GM21423 (cell line): Measurements from ENCODE around the gene BMS1.
"Not testable (repeated sequence)": the region's sequence is repeated elsewhere in the genome, so short reads cannot be mapped to it uniquely, and the experiment has no call there.

Experiments used
- ATAC-seq: cut with Tn5 transposase; IDR thresholded peaks from one replicate; pipeline ENCODE4 v1.9.1; 2021; ENCODE audit warnings: mild to moderate bottlenecking, moderate library complexity; ENCODE audit not compliant: unreplicated experiment

Gene BMS1

DNA sequence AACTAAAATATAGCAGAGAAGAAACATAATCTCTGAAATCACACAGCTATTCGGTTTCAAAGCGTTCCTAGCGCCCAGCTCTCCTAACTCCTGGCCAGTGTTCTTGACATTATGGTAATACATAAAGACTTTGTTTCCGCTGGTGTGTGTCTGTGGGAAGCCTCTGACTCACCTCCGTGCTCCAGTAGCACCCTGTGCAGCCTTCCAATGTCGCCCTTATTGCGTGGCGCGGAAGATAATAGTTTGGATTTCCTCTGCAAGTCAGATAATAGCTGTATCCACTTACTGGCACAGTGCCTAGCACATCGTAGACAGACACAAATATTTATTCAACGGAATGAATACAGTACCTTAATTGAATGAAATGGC lies 570 bp downstream of the BMS1 start:
- no peak for ATAC-seq

DNA sequence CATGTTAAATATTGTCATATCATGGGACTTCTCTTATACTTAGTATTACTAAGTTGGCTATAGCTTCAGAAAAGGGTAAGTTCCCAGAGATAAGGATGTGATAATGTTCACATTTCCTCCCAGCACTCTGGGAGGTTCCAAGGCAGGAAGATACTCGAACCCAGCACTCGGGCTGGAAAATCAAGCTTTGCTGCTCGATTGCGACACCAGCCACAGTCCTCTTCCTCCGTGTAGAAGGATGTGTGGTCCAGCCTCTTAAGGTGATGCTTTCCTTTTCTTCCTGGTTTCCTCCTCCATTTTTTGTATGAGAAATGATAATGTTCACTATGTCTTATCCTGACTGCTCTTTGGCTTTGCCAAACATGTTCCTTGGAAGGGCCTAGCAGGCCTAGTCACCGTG lies 3.2 kb downstream of the BMS1 start:
- no peak for ATAC-seq

DNA sequence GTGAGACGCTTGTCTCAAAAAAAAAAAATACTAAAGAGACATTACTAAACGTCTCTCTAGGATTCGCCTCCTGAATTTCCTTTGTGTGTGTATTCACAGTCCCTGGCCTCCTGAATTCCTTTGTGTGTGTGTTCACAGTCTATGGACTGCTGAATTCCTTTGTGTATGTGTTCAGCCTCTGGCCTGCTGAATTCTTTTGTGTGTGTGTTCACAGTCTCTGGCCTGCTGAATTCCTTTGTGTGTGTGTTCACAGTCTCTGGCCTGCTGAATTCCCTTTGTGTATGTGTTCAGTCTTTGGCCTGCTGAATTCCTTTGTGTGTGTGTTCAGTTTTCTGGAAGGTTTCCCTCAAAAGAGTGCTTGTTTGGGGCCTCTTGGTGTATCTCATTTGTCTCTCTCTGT lies 8.2 kb downstream of the BMS1 start:
- ATAC-seq, result no peak

DNA sequence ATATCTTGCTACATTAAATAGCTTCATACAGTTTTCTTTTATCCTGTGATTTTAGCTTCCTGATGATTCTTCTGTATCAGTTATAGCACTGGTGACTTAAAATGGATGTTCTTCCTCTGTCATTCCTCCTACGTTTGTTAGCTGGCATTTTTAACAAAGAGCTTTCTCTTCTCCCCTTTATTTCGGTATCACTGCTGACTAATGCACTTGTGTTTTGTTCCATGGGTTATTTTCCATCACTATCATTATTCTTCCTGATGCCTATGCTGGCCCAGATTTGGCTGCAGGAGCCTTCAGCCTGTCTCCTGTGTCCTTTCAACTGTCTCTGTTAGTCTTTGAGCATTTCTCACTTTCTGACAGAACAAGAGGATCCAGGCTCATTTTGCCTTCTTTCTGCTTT lies 13.1 kb downstream of the BMS1 start:
- ATAC-seq, result no peak

DNA sequence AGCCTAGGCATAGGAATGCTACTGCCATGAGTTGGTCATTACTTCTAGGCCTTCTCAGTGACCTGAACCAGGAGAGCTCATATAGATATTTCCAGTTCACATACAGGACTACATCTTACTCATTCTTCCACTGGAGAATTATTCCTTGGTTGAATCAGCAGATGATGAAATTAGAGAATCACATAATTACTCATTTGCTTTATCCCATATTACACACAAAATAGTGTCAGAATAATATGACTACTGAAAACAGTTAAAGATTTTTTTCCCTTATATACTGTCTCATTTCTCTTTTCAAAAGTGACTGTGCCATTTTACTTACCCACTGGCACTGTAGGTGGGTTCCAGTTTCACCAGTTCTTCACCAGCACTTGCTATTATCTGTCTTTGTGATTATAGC lies 18.5 kb downstream of the BMS1 start:
- no peak for ATAC-seq

DNA sequence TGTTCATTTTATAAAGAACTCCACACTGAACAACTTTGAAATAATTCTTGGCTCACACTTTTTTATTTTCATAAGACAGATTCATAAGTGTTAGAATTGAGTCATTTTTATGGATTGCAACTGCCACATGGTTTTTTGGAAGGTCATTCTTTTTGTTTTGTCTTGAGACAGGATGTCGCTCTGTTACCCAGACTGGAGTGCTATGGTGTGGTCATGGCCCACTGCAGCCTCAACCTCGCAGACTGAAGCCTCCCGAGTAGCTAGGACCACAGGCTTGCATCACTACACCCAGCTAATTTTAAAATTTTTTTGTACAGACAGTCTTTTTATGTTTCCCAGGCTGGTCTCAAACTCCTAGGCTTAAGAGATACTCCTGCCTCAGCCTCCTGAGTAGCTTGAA lies 20.3 kb downstream of the BMS1 start:
- ATAC-seq, result no peak

DNA sequence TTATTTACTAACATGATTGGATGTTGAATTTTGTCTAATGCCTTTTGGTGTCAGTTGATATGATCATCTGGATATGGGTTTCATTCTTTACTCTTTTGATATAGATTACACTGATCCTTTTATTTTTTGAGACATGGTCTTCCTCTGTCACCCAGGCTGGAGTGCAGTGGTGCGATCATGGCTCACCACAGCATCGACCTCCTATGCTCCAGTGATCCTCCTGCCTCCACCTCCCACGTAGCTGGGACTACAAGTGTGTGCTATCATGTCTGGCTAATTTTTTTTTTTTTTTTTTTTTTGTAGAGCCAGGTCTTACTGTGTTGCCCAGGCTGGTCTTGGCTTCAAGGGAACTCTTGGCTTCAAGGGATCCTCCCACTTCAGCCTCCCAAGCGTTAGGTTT lies 27.1 kb downstream of the BMS1 start:
- ATAC-seq, result no peak

DNA sequence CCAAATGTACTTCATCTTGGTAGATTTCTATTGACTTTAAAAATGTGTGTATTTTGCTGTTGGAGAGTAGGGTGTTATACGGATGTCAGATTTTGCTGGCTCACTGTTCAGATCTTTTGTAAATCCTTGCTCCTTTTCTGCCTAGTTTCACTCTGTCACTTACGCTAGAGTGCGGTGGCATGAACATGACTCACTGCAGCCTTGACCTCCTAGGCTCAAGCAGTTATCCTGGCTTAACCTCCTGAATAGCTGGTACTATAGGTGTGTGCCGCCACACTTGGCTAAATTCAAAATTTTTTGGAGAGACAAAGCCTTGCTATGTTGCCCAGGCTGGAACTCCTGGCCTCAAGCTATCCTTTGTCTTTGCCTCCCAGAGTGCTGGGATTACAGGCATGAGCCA lies 29.4 kb downstream of the BMS1 start:
- no peak for ATAC-seq

DNA sequence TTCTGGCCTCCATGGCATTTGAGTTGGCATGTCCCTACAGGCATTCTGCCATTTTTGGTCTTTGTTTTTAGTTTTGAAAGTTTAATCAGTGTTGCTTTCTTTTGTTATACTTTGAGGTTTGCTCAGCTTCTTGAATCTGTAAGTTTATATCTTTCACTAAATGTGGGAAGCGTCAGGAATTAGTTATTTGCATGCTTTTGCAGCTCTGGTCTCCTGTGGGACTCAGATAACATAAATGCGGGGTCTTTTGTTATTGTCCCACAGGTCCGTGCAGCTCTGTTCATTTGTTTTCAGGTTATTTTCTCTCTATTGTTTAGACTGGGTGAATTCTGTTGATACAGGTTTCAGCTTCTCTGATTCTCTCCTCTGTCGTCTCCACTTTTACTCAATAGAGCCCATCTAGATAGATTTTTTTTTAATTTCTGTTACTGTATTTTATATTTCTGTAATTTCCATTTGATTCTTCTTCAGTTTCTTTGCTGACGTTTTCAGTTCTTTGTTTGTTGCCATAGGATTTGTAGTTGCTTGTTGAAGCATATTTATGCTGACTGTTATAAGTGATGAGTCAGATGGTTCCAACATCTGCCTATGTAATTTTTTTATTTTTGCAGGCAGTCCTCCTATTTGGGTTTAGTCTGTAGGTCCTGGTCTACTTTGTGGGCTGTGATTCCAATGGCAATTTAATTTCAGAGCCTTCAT lies 31.5 kb downstream of the BMS1 start:
- ATAC-seq, result not testable (repeated sequence)

DNA sequence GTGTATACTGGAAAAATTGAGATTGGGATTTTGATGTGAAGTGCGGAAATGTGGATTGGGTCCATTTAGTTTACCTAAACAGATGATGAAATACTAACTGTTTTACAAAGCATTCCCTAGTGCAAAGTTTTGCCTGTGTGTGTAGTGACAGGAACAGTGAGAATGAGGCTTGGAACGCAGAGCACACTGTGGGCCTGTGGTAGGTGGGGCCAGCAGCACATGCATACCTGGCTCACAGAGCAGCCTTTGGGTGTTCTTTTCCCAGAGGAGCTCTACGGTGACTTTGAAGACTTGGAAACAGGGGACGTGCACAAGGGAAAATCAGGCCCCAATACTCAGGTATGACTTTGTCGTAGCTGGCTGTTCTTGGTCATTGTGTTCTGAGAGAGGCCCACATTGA lies 33.7 kb downstream of the BMS1 start:
- ATAC-seq, result not testable (repeated sequence)

DNA sequence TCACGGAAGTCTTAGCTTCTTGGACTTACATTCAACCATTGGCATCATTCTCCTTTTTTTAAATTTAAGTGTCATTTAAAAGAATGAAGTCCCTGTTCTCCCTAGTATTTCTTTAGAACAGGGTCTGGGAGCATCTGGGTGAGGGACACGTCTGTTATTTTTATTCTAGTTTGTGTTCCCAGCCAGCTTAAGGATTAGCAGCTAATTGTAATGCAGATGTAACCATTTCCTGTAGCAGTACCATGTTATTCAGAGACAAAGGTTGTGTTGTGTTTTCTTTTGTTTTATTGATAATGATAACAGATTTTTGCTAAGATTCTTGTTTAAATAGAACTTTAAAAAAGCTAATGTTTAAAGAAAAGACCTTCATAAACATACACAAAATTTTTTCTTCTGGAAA lies 34.3 kb downstream of the BMS1 start:
- ATAC-seq, result no peak

DNA sequence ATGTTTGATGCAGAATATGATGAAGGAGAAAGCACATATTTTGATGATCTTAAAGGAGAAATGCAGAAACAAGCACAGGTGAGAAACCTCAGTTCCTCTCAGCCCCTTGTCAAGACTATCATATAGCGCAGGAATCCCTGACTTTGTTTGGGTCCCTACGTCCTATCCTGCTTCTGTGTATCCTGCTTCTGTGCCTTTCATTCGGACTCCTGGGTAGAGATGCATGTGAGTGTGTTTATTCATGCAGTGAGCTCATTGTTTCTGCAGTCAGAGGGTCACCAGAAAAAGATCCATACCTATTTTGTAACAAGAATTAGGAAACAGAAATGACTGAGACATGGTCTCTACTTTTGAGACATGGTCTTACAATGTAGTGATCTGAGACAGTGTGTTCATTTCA lies 34.8 kb downstream of the BMS1 start:
- ATAC-seq, result not testable (repeated sequence)

DNA sequence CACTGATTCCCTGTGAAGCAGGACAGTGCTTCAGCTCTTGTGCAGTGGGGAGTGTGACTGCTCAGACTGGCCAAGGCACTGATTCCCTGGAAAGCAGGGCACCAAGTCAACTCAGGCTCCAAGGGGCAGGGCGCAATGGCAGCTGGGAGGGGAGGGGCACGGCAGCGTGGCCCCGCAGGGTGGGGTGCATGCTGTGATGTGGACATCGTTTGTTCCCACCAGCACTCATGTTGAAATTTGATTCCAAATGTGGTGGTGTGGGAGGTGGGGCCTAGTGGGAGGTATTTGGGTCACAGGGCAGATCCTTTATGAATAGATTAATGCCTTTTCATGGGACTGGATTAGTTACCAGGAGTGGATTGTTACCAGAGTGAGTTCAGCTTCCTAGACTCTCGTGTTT lies 44.2 kb downstream of the BMS1 start:
- not testable (repeated sequence) for ATAC-seq

DNA sequence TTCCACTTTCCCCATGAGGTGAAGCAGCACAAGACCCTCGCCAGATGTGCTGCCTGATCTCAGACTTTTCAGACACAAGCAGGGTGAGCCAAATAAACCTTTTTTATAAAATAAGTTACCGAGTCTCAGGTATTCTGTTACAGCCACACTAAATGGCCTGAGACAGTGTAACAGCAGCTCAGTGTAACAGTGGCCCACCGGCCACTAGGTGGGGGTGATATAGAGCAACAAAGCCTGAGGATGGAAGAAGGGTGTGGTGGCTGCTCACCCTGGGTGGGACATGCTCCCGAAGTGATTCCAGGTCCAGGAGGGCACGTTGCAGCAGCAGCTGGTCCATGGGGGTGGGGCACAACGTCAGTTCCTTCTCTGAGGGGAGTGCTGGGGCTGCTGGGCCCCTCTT lies 44.6 kb downstream of the BMS1 start:
- no peak for ATAC-seq

DNA sequence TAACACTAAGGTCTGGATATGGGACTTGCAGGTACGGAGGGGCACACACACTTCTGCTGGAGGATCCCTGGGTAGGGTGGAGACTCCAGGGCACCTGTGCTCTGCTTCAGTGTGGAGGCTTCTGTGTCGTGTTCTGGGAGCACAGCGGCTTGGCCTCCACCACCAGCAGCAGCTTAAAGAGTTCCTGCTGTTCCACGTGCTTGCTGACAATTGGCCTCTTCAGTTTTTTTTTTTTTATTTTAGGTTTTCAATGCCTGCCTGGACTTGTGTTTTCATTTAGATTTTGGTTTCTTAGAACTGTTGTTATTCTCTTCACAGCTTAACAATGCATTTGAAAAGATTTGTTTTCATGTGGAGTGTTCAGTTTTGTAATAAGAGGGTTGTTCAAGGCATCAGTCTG lies 45.8 kb downstream of the BMS1 start:
- not testable (repeated sequence) for ATAC-seq

DNA sequence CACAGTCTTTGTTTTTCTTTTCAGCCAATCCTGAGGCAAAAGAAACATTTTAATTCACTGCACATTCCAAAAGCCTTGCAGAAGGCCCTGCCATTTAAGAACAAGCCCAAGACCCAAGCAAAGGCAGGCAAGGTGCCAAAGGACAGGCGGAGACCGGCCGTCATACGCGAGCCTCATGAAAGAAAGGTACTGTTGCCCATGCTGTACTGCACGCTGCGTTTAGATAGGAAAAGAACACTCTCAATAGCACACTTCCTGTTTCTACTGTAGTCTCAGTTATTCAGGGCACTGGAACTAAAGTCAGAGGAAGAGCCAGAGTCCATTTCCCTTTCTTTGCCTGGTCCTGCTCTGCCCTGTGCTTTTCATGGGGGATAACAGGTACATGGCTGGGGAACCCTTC lies 47.6 kb downstream of the BMS1 start:
- no peak for ATAC-seq

DNA sequence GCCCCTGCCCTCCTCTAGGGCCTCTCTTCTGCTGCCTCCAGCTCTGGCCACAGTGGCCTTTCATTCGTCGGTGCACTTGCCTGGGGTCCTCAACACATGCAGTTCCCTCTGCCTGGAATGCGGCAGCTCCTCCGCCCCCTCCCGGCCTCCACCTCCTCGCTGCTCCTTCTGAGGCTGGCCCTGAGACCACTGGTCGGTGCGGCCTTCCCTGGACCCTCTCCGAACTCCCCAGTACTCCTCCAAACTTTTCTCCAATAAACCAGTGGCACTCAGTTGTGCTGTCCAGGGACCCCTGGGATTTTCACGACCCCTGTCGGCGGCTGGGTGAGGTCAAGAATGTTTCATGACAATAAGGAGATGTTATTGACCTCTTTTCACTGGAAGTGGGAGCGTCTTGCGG lies 53.5 kb downstream of the BMS1 start:
- no peak for ATAC-seq

DNA sequence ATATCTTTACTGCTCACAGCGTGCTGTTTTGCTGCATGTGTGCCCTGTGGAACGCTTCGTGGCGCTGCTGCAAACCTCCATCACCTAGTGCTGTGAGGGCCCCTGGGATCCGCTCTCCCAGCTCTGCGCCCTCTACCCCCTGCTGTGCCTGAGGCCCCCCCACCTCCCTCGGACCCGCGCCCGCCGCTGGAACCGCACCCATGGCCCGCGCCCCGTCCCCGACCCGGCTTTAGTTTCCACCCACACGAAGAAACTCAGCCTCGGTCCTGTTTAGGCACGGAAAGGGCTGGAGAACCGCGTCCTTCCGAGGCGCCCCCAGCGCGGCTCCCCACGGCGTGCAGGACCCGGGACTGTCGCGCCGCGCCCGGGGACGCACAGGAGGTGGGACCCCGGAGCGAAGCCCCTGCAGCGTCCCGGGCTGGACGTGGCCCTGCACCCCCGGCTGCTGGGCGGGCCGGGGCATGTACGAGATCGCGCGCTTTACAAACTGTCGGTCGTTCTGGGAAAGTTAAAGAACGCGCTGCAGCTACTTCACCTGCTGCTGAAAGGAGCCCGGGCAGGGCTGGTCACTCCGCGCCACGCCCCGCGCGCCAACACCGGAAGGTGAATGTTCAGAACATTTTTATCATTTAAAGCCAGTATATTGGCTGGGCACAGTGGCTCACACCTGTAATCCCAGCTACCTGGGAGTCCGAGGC lies 54.3 kb downstream of the BMS1 start:
- ATAC-seq, result no peak

DNA sequence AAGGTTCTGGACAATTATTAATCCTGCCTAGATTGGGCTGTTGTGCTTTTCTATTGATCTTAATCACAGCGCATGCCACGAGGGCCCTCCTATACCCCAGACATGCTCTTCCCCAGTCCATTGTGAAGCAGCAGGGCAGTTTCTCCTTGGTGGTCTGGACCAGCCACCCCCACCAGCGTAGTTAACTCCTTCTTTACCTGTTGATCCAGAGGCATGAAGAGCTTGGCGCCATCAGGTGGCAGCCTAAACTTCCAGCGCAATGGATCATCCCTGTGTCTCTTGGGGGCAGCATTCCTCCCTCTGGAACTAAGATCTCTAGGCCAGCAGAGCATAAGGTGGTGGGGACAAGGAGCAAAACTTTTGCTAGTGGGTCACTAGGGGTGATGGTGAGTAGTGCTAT lies 62.2 kb downstream of the BMS1 start:
- not testable (repeated sequence) for ATAC-seq

DNA sequence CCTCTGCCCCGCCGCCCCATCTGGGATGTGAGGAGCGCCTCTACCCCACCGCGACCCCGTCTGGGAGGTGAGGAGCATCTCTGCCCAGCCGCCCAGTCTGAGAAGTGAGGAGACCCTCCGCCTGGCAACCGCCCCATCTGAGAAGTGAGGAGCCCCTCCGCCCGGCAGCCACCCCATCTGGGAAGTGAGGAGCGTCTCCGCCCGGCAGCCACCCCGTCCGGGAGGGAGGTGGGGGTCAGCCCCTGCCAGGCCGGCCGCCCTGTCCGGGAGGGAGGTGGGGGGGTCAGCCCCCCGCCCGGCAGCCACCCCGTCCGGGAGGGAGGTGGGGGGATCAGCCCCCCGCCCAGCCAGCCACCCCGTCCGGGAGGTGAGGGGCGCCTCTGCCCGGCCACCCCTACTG lies 64.7 kb downstream of the BMS1 start:
- not testable (repeated sequence) for ATAC-seq

DNA sequence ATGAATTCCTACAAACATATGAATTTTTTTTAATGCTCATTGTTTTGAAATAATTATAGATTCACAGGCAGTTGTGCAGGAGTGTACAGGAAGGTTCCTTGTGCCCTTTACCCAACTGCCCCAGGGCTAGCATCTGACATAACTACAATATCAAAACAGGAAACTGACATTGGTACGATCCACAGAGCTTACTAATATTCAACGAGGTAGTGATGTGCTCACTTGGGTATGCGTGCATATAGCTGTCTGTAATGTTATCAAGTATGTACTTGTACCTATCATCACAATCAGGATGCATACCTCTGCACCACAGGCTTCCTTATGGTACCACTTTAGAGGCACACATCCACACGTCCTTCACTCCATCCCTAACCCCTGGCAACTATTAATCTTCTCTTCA lies 68.3 kb downstream of the BMS1 start:
- ATAC-seq, result no peak

DNA sequence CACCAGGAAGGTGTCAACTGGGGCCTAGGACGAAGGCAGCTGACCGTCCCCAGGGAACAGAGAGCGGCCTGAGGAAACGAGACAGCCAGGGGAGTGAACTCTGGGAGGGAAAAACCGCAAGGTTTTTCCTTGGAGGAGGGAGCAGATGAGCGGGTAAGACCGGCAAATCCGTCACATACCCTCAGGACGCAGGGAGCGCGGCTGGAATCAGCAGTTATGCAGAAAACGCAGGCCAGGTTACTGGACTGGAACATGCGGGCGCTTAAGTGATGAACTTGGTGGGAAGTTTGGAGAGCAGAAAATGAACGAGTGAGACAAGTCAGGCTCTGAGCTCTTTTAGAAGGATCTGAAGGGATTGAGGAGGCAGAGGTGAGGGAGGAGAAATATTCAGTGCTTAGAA lies 76.7 kb downstream of the BMS1 start:
- no peak for ATAC-seq

DNA sequence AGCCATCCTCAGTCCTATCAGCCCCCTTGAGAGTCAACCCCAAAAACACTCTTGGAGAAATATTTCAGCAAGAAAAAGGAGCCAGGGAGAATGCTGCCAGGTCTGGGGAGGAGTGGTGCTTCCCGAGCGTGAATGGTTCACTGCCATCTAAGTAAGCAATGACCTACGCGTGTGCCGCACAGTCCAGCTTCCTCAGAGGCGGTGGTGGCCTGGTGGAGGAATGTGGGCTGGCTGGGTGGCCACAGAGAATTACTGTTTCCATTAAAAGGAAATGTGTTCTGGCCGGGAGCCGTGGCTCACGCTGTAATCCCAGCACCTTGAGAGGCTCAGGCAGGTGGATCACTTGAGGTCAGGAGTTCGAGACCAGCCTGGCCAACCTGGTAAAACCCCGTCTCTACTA lies 77.4 kb downstream of the BMS1 start:
- ATAC-seq, result not testable (repeated sequence)
